Neural crest cell (in vitro differentiated cells): ENCODE results near the gene NOL12. TPM values are rescaled to one million over a fixed set of nuclear protein-coding genes. Genes with fewer than 3 reads are reported as not detected.

Experiments used
- DNase-seq: peaks from one replicate; pipeline ENCODE4 v3.0.0; 2021; ENCODE audit warnings: low read depth, mixed read lengths, low spot score
- H3K27ac Mint-ChIP-seq: one replicate; pipeline ENCODE4 v1.8.0; 2021; ENCODE audit warnings: mild to moderate bottlenecking, mixed read lengths; ENCODE audit not compliant: unreplicated experiment
- H3K27me3 Mint-ChIP-seq: 2 replicates; pipeline ENCODE4 v1.8.0; 2021; ENCODE audit warnings: low read depth, mild to moderate bottlenecking, mixed read lengths
- H3K36me3 Mint-ChIP-seq: 2 replicates; pipeline ENCODE4 v1.8.0; 2021; ENCODE audit warnings: low read depth, mild to moderate bottlenecking, mixed read lengths
- H3K4me1 Mint-ChIP-seq: 2 replicates; pipeline ENCODE4 v1.8.0; 2021; ENCODE audit warnings: mixed read lengths
- H3K4me3 Mint-ChIP-seq: one replicate; pipeline ENCODE4 v1.8.0; 2021; ENCODE audit warnings: mild to moderate bottlenecking, mixed read lengths
- H3K9me3 Mint-ChIP-seq: 2 replicates; pipeline ENCODE4 v1.8.0; 2021; ENCODE audit warnings: mixed read lengths
- long read RNA-seq: library from polyadenylated mRNA; unstranded; transcript quantifications from one replicate; pipeline ENCODE4 v2.0.0, GENCODE V29; 2020
- total RNA-seq: library from RNA; stranded (reverse); gene quantifications from 2 replicates; pipeline ENCODE4 v1.2.1, GENCODE V29; 2021
- TF ChIP-seq, protein P1 (sequence below): fragments of 200-600 bp; sonication (generic); conservative IDR thresholded peaks from 2 replicates; pipeline ENCODE4 v1.5.0; 2021; ENCODE audit warnings: antibody characterized with exemption, mild to moderate bottlenecking

Gene NOL12, protein sequence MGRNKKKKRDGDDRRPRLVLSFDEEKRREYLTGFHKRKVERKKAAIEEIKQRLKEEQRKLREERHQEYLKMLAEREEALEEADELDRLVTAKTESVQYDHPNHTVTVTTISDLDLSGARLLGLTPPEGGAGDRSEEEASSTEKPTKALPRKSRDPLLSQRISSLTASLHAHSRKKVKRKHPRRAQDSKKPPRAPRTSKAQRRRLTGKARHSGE
- 43.3 and 44.5 TPM in 2 replicates for total RNA-seq
- long read RNA-seq, transcript NOL12-202 (7 exons, 945 nt), result major isoform, 8 of 13 reads
- long read RNA-seq, partial matches to known transcripts, result 1 of 13 reads
- long read RNA-seq, other reads (novel, unspliced or antisense), result 1 of 13 reads

DNA sequence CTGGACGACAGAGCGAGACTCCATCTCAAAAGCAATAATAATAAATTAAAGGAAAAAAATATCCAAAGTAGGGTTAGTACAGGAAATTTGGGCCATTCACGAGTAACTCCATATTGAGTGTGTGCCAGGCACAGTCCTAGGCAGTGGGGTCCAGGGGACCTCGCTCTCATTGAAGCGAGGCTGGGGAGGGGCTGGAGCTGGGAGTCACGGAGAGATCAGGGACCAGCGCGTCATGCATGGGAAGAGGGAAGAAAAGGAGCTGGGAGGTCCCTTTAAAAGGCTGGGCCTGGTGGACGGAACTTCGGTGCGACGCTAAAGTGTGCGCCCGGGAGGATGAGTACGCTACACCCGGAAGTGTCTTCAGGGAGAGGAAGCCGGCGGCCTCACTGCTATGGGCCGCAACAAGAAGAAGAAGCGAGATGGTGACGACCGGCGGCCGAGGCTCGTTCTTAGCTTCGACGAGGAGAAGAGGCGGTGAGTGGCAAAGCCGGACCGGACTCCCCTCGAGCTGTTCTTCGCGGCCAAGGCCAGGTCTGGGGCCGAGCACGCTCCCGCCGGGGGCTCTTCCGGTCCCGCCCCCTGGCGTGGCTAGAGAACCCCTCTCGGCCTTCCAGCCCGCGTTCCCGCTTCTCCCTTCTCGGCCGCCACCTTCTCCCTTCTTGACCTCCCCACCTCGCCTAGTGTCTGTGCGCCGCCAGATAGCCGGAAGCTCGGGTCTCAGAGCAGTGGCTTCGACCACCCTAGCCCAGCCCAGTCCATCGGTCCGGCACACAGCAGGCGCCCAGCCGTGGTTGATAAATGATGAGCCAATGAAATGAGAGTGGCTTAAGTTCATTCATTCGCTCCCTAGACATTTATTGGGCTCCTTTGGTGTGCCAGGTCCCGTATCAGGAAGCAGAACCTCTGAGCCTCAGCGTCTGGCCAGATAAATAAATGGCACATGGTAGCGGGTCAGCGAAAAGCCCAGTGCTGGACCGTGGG, at the start of gene NOL12:
TSS of gene NOL12 (plus strand) at position 342 of the 981 bp plus-strand sequence. CDS start at position 392, 50 bp downstream.
- Mint-ChIP-seq H3K27ac (peak within 1 kb of the TSS; percentile 99), H3K36me3 (peaks cover 3% of the 10 kb centered on the region), H3K4me3 (peak within 1 kb of the TSS; percentile 97), H3K27me3 (no peaks in the 10 kb centered on the region), H3K4me1 (peaks cover 26% of the 10 kb centered on the region), H3K9me3 (no peaks in the 10 kb centered on the region)
- TF ChIP-seq, protein P1, sequence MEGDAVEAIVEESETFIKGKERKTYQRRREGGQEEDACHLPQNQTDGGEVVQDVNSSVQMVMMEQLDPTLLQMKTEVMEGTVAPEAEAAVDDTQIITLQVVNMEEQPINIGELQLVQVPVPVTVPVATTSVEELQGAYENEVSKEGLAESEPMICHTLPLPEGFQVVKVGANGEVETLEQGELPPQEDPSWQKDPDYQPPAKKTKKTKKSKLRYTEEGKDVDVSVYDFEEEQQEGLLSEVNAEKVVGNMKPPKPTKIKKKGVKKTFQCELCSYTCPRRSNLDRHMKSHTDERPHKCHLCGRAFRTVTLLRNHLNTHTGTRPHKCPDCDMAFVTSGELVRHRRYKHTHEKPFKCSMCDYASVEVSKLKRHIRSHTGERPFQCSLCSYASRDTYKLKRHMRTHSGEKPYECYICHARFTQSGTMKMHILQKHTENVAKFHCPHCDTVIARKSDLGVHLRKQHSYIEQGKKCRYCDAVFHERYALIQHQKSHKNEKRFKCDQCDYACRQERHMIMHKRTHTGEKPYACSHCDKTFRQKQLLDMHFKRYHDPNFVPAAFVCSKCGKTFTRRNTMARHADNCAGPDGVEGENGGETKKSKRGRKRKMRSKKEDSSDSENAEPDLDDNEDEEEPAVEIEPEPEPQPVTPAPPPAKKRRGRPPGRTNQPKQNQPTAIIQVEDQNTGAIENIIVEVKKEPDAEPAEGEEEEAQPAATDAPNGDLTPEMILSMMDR, result peak; percentile 14
- peak; percentile 80 for DNase-seq

DNA sequence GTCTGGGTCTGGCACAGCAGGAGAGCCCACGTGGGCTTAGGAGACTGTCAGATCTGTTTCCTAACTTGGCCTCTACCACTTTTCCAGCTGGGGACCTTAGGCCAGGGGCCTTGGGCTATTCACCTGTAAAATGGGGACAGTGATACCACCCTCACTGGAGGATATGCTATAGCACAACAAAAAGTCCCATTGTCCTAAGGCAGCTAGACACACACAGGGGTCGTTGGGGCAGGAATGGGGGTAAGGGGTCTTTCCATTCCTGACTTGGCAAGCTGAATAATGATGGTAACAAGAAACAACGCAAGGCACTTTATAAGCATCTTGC, 49.2 kb upstream of the NOL12 start:
- H3K27me3 Mint-ChIP-seq, result peaks cover 4% of the 10 kb centered on the region
- TF ChIP-seq, protein P1, result no peak
- DNase-seq, result no peak
- no peaks in the 10 kb centered on the region for H3K36me3 Mint-ChIP-seq
- no peak overlapping the region for H3K27ac Mint-ChIP-seq
- peaks cover 40% of the 10 kb centered on the region for H3K4me1 Mint-ChIP-seq
- H3K4me3 Mint-ChIP-seq, result peak overlapping the region; percentile 78
- no peaks in the 10 kb centered on the region for H3K9me3 Mint-ChIP-seq

DNA sequence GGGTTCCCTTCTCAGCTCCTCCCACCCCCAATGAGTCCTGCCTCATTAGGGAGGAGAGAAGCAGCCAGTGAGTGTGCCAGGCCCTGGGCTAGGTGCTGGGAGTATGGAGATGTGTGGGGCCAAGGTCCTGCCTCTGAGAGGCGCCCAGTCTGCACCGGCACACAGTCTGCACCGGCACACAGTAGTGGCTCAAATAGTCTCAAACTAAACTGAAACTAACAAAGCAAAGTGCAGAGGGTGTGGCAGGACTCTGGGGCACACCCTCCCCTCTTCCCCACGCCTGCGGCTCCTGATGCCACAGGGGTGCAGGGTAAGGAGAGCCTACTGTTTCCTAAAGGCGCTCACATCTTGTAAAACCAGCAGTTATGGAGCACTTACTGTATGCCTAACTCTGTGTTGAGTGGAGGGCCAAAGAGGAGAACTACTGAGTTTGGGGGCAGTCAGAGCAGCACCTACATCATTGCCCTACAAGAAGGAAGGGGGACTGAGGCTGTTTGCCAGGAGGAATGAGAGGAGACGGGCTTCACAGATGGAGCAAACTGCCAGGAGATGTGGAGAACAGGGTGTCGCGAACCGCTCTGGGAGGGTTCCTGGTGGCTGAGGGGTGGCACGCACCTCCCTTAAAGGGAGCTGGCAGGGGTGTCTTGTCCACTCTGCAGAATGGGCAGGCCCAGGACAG, 47.6 kb upstream of the NOL12 start:
- H3K4me1 Mint-ChIP-seq, result peaks cover 40% of the 10 kb centered on the region
- DNase-seq, result no peak

DNA sequence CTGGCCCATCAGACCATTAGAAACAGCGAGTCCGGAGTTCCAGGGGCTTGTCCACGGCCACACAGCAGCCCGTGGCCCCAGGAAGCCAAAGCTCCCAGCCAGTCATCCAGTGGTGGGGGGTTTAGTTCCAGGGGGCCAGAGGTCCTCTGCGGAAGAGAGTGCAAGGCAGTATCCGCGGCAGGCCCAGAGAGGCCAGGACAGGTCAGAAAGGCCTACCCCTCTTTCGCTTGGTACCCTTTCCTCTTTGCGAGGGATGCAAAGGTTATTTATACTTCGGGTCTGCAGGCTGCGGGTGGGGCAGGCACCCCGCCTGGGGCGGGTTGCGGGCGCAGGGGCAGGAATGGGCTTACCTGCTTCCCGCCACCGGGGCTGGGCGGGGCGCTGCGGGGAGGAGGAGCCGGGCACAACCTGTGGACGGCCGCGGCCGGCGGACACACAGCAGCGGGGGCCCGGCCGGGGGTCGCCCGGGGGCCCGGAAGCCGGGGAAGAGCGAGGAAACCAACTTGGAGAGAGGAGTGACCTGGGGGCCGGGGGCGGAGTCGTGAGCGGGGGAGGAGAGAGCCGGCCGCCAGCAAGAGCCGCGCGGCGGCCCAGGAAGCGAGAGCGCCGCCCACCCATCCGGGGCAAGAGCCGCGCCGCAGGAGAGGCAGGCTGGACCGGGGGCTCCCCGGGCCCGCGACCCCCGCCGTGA, 46.9 kb upstream of the NOL12 start, which contains the start of gene SH3BP1:
TSS of gene SH3BP1 (plus strand) at position 600 of the 691 bp plus-strand sequence. CDS start 119 bp downstream, outside the sequence.
- TF ChIP-seq, protein P1, result peak; percentile 14
- H3K9me3 Mint-ChIP-seq, result no peaks in the 10 kb centered on the region
- peak within 1 kb of the TSS; percentile 70 for H3K27ac Mint-ChIP-seq
- no peaks in the 10 kb centered on the region for H3K27me3 Mint-ChIP-seq
- H3K4me1 Mint-ChIP-seq, result peaks cover 36% of the 10 kb centered on the region
- H3K4me3 Mint-ChIP-seq, result peak within 1 kb of the TSS; percentile 84
- peak; percentile 65 for DNase-seq
- peaks cover 2% of the 10 kb centered on the region for H3K36me3 Mint-ChIP-seq

More for the DNA sequence above, 47.6 kb upstream of the NOL12 start:
- Mint-ChIP-seq H3K9me3 (no peaks in the 10 kb centered on the region), H3K4me3 (peak overlapping the region; percentile 78), H3K27me3 (peaks cover 4% of the 10 kb centered on the region), H3K27ac (peak overlapping the region; percentile 70), H3K36me3 (peaks cover 2% of the 10 kb centered on the region)
- TF ChIP-seq, protein P1, result no peak
